Activated CD4-positive, alpha-beta T cell treated with anti-CD3 and anti-CD28 coated beads for 48 hours (primary cell): ENCODE data around the gene PTPRM.

Experiments used
- DNase-seq: peaks from one replicate; pipeline ENCODE4 v3.0.0-alpha.2; 2020

Gene PTPRM

DNA sequence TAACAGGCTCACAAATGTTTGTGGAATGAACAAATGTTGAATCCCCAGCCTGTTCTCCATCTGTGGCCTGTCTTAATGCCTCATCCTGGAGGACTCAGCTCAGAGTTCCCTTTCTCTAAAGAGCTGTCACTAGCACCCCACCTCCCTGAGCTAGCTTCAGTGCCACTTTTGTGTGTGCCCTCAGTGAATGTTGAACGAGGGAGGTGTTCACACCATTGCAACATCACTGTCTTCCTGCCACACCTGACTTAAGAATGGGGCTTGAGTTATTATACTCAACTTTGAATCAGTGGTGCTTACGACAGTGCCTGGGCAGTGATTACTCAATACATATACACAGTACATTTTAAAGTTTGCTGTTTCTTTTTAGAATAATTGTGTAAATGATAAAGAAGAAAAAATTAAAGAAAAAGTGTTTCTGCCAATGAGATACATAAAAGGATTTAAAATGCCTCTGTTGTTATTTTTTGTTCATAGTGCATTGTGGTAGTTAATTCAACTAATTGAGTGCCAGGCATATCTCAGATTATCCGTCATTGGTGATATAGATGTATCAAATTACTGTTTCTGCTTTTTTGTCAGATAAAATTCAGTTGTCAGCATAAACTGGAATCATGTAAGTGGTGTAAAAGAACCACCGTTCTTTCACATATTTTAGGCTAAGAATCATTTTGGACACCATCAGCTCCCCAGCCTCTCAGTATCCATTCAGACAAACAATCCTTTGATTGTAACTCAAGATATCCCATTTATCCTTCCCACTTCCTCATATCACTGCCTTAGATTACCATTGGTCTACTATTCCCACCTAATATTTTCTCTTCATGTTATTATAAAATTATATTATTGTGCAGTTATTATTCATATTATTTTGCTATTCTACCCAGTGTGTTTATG lies 304.7 kb downstream of the PTPRM start:
- no peak for DNase-seq

DNA sequence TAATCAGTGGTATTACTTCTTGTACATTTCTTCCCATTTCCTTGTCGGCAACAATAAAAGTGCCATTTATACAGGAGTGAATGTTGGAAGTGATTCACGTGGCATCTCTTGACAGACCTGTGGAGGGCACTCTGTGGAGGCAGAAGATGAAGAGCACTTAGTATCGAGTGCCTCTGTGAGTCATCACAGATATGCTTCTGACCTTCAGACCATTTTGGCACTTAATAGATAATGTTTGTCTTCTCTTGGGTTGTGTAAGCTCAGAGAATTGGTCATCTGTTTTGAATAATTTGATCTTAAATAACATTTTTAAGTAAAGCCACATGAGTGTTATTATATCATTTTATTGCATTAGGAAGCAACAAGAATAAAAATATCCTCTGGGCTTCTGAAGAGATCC lies 305.5 kb downstream of the PTPRM start:
- no peak for DNase-seq

DNA sequence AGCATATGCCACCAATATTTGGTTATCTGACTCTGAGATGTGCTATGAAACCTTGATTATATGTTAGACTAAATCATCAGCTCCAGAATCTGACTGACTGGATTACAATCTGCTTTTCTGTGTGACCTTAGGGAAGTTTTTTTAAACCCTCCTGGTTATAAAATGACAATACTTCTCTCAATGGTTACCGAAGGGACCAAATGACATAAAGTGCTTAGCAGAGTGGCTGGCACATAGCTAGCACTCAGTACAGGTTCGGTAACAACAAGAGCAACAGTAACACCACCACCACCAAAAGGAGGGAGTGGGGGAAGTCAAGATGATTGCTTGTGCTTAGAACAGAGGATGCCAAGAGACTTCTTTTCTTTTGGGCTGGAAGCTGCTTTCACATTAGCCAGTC lies 306.2 kb downstream of the PTPRM start:
- no peak for DNase-seq

DNA sequence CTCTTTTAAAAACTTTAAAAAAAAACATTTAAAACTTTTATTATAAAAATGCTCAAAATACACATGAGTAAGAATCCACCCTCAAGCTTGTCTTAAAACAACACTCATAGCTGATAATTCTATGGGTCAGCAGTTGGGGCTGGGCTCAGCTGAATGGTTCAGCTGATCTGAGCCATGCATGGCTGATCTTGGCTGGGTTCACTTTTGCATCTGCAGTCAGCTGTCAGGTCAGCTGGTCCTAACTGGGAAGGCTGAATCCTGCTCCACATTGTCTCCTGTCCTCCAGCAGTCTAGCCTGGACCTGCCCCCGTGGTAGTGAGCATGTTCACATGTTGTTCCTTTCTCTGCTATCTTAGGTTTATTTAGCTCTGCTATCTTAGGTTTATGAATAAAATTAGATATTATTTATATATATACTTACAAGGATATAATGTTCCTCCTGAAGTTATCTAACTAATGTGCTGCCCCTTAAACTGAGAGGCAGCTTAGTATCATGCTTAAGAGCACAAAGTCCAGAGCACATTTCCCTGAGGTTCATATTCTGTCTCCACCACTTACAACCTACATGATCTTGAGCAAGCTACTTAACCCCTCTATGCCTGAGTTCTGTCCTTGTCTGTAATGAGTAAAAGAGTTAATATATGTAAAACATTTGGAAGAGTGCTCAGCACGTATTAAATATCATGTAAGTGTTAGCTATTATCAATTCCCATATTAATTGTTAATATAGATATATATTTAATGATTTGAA lies 309.4 kb downstream of the PTPRM start:
- no peak for DNase-seq

- no peak for DNase-seq
These were observed 310.5 kb downstream of the PTPRM start for GRCh38 chr18:7877609-7878008.

DNA sequence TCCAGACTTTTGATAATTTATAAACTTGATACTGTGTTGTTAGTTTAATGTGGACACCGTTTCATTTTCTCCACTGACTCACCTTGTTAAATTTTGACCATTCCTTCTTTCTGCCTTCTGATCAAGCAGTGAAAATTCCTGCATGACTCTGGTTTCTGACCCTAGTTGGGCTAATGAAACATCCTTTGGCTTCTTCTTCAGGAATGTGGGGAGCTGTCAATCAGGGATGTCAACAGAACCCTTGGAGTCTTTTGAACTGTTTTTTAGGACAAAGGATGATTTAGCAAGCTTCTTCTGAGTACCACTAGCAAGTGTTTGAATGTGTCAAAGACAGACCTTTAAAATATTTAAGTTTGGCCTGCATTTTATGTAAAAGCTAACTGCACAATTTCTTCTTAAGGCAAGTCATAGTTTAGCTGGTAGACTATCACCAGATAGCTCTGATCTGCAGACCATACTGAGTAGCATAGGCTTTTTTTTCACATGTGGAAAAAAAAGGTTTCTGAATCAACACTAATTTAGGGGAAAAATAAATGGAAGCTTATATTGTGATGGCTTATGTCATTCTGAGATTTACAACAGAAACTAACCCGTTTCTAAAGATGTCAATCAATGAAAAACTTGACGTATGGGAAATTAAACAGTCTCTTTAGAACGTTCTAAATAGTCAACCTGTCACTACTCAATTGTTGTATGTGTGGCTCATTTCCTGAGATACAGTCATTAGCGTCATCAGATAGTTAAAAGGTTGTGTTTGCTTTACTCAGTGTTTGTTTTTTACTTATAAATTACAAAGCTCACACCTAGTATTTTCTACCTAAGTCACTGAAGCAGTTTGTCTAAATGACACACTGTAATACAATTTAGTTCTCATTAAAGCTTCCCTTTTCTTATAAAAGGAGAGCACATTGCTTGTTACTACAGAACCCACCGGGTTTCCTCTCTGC lies 311.4 kb downstream of the PTPRM start:
- DNase-seq = no peak

GRCh38 chr18:7879717-7880116 lies 312.6 kb downstream of the PTPRM start:
- no peak for DNase-seq

DNA sequence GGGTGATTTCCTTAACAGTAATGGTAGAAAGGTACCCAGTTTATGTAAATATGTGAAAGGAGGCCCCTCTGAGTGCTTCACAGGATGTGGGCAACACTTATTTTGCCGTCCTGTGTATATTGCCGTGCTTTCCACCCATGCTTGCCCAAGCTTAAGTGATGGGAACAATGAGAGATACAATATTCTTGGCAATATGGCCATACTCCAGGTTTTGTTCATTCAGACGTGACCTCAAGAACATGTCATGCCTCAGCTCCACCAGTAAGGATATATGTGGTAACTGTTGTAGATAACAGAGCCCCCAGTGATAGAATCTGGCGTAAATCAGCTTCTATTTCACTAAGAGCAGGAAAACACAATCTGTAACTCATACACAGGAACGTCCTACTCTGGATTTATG lies 318.7 kb downstream of the PTPRM start:
- no peak for DNase-seq

DNA sequence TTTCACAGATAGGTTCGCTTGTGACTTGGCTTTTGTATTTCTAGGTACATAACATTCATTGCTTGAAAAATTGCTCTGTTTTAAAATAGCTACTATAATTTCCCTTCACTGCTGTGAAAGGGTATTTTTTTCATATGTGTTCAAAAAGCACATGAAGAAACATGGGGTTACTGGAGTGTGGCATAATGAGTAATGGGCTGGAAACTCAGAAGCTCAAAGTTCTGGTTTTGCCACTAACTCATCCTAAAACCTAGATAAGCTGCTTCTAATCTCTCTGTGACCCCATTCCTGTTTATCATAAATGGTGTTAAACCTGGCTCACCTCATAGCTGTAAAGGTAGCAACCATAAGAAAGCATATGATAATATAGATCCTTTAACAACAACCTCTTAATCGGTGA lies 319.3 kb downstream of the PTPRM start:
- DNase-seq = no peak

GRCh38 chr18:7889515-7889914 lies 322.4 kb downstream of the PTPRM start:
- DNase-seq = no peak

DNA sequence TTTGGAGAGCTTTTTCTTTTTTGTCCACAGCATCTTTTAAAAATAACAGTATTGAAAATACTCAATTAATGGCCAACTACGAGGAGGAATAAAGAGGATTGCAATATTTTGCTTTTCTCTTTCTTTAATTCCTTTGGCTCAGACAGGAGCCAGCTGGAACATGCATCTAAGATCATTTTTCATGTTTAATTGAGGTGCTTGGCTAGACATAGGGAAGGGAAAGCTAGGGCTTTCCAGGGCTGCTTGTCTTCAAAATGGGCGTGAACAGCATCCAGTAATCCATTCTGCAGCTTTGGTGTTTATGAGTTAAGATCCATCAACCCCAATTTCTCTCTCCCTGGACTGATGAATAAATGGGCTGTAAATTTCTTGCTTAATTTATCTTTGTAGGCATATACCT lies 323.0 kb downstream of the PTPRM start:
- no peak for DNase-seq

DNA sequence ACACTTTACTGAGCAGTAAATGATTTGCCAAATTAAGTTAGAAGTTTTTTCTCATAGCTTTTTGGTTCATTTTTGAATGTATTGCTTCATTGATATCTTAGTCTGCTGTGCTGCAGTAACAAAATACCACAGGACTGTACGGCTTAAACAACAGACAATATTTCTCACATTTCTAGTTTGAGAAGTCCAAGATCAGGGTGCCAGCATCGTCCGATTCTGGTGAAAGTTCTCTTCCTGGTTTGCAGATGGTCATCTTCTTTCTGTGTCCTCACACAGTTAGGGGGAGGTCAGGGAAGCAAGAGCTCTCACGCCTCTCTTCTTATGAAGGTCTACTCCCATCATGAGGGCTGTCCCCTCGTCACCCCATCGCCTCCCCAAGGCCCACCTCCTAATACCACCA lies 325.4 kb downstream of the PTPRM start:
- no peak for DNase-seq

- DNase-seq = no peak
These were observed 327.5 kb downstream of the PTPRM start for GRCh38 chr18:7894592-7894991.

GRCh38 chr18:7895346-7895745 lies 328.2 kb downstream of the PTPRM start:
- no peak for DNase-seq

GRCh38 chr18:7896161-7896560 lies 329.0 kb downstream of the PTPRM start:
- no peak for DNase-seq

- DNase-seq = no peak
These were observed 329.8 kb downstream of the PTPRM start for GRCh38 chr18:7896805-7897518.

- DNase-seq = no peak
These were observed 331.1 kb downstream of the PTPRM start for GRCh38 chr18:7898181-7898580.

- DNase-seq = no peak
These were observed 332.0 kb downstream of the PTPRM start for GRCh38 chr18:7899078-7899477.

DNA sequence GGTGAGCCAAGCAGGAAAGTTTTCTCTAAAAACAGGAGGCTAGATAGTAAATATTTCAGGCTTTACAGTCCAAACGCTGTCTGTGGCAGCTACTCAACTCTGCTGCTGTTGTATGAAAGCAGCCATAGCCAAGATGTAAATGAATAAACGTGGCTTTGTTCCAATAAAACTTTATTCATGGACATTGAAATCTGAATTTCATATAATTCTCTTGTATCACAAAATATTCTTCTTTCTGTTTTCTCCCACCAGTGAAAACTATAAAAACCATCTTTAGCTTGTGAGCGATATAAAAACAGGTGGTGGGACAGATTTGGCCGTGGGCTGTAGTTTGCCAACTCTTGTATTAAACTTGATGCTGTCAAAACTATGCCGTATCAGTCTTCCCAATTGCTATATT lies 333.0 kb downstream of the PTPRM start:
- no peak for DNase-seq

DNA sequence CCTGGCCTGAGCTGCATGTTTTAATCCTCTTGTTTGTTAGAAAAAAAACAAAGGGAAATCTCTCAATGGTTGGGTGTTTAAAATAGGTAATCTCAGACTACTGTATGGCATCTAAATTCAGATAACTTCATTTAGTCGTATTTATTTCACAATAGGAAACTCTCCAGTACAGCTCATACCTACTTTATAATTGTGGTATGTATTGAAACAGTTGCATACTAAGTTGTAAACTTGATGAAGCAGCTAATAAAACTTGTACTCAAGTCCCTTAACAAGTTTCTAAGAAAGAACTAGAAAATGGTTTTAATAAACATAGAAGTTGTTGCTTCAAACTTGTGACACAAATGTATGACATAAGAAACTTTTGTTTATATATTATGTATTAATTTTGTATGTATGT lies 334.5 kb downstream of the PTPRM start:
- no peak for DNase-seq

- no peak for DNase-seq
These were observed 335.3 kb downstream of the PTPRM start for GRCh38 chr18:7902399-7902839.

DNA sequence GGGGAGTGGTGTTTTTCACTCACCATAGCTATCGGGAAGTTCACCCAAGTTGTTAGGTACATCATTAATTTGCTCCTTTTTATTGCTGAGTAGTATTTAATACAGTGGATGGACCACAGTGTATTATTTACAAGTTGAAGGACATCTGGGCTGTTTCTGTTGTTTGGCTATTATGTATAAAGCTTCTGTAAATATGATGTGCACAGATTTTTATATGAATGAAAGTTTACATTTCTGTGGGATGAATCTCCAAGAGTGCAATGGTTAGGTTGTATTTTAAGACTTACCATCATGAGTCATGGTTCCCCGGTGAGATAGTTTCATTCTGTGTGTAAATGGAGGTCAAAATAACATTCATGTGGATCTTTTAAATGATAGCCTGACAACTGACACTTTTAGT lies 337.4 kb downstream of the PTPRM start:
- DNase-seq = no peak
